ENCODE results near the gene ISL2. TPM values are rescaled to one million over a fixed set of nuclear protein-coding genes. Genes with fewer than 3 reads are reported as not detected.

ISL2 gene
- total and polyA plus RNA-seq, 9 of the 15 experiments (the other 6 are each of a cell fraction or from before 2014, with no cell fraction given) = 0.15 to 23.7 (median 4.0) TPM

- TF ChIP-seq ZNF644 (tag; IDR thresholded peaks at IDR 0.05; ENCODE audit: low read depth) = no peak
- no peak for TF ChIP-seq KHSRP (IDR thresholded peaks at IDR 0.05)
- no peak for TF ChIP-seq MED1 (CRISPR knock-in tag; IDR thresholded peaks at IDR 0.05; ENCODE audit: borderline replicate concordance)
- TF ChIP-seq, protein P1, sequence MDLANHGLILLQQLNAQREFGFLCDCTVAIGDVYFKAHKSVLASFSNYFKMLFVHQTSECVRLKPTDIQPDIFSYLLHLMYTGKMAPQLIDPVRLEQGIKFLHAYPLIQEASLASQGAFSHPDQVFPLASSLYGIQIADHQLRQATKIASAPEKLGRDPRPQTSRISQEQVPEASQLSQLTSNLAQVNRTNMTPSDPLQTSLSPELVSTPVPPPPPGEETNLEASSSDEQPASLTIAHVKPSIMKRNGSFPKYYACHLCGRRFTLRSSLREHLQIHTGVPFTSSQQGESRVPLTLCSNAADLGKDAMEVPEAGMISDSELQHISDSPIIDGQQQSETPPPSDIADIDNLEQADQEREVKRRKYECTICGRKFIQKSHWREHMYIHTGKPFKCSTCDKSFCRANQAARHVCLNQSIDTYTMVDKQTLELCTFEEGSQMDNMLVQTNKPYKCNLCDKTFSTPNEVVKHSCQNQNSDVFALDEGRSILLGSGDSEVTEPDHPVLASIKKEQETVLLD (IDR thresholded peaks at IDR 0.05) = no peak
- TF ChIP-seq, protein P2, sequence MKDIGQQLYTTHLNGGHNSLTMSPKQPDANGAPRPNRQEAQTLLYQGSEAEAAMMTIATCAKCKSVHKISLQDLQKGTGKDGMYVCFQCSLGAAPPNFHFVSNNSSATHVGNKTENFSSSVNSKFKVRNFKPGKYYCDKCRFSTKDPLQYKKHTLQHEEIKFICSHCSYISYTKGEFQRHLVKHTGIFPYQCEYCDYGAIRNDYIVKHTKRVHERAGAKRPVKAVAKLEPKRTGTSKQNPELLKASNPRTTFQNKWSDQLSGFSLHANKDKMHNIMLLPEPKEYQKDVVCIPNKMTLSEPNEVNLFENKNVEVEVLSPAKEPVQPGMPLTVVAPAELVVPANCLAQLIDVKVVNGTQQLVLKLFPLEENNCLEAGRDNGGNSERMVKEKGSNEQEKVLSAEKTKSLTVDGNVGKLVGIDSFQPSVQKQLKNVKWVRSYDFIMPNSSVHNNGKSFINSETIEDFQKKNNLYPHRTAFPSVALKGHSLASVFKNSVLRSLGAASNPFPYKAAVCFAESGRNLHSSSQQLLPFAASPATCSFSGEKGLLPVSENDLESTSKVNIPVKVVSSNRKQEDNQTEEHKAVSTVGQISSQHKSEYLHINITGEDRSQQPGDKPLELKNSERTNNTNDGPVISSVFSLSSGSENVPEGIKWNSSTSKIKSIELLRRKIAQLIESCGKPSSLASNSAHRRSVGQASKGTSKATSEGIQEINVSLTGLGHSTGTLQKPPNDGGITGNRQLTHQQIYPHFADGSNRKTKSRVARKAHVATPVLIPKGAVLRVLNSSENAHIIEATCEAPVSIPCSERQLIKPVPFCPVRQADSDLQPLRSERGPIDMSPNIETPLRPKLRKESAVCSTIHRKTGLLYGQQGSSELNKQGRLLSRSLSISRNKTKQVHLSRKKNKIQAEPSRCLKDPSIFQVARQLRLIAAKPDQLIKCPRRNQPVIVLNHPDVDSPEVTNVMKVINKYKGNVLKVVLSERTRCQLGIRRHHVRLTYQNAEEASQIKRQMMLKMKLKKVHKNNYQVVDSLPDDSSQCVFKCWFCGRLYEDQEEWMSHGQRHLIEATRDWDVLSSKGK (CRISPR knock-in tag; IDR thresholded peaks at IDR 0.05) = no peak
- no peak for TF ChIP-seq PTBP1 (IDR thresholded peaks at IDR 0.05; ENCODE audit: low read depth, low read length)
- TF ChIP-seq TEAD4 (IDR thresholded peaks at IDR 0.05; ENCODE audit: low read length) = peak; percentile 39; the same call in 1 of the 2 replicates
- TF ChIP-seq TEAD4 (CRISPR knock-in tag; IDR thresholded peaks at IDR 0.05; ENCODE audit: borderline replicate concordance) = no peak
- TF ChIP-seq MEIS2 (IDR thresholded peaks at IDR 0.05; ENCODE audit: partially characterized antibody) = peak; percentile 20
- TF ChIP-seq KDM4B (IDR thresholded peaks at IDR 0.05; ENCODE audit: borderline replicate concordance in 2 of 2, low read depth in 1 of 2) = no peak
- no peak for TF ChIP-seq TRIM28 (IDR thresholded peaks at IDR 0.05)
- no peak for TF ChIP-seq GABPB2 (CRISPR knock-in tag; conservative IDR thresholded peaks at IDR 0.05)
- peak; percentile 37; the same call in 1 of the 2 replicates for TF ChIP-seq CBFA2T3 (IDR thresholded peaks at IDR 0.05)
- TF ChIP-seq HMG20B (CRISPR knock-in tag; IDR thresholded peaks at IDR 0.05) = no peak
- no peak; the same call in 1 of the 2 replicates for TF ChIP-seq ZNF589 (CRISPR knock-in tag; IDR thresholded peaks at IDR 0.05; ENCODE audit: low read depth)
- no peak for TF ChIP-seq L3MBTL2 (IDR thresholded peaks at IDR 0.05)
- TF ChIP-seq ETV5 (CRISPR knock-in tag; IDR thresholded peaks at IDR 0.05; ENCODE audit: low read depth) = peak; percentile 83
- TF ChIP-seq, protein P3, sequence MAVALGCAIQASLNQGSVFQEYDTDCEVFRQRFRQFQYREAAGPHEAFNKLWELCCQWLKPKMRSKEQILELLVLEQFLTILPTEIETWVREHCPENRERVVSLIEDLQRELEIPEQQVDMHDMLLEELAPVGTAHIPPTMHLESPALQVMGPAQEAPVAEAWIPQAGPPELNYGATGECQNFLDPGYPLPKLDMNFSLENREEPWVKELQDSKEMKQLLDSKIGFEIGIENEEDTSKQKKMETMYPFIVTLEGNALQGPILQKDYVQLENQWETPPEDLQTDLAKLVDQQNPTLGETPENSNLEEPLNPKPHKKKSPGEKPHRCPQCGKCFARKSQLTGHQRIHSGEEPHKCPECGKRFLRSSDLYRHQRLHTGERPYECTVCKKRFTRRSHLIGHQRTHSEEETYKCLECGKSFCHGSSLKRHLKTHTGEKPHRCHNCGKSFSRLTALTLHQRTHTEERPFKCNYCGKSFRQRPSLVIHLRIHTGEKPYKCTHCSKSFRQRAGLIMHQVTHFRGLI (CRISPR knock-in tag; IDR thresholded peaks at IDR 0.05) = no peak
These were observed 604 bp downstream of the ISL2 start (continued) for GRCh38 chr15:76337059-76337695.
